Frontal cortex (tissue), 4 donors: ENCODE measurements around the gene AHI1. TPM values are rescaled to one million over a fixed set of nuclear protein-coding genes. Genes with fewer than 3 reads are reported as not detected.
"Not testable (repeated sequence)": the region's sequence is repeated elsewhere in the genome, so short reads cannot be mapped to it uniquely, and the experiment has no call there.

Source experiments
- DNase-seq, 2 donors: peaks; one replicate each; pipeline ENCODE4 v3.0.0; 2012; ENCODE audit warnings: low spot score in 2 of 2
- FAIRE-seq: peaks from 2 replicates; lab custom pipeline; 2012; peaks lifted over from hg19 to GRCh38; lab: Jason Lieb, UNC
- total RNA-seq: library from RNA; depleted of rRNA; stranded (reverse); fragments of >200 nt; gene quantifications from one replicate; pipeline ENCODE4 v1.2.3, GENCODE V29; 2014
- donor health status: control.
- donor health status: control.
- donor health status: control.

AHI1 gene
- total RNA-seq, 1 donor from 2014 or later, result 42.8 TPM

- DNase-seq (no peak), FAIRE-seq (no peak)
Observed at GRCh38 chr6:135514706-135515105, 17.2 kb upstream of the AHI1 start.

GRCh38 chr6:135506270-135506997 is 8.9 kb upstream of the AHI1 start:
- peak in 1 of 2 donors; percentile 10 for DNase-seq
- FAIRE-seq, result no peak

- DNase-seq (no peak), FAIRE-seq (no peak)
Observed at GRCh38 chr6:135505648-135506047, 8.1 kb upstream of the AHI1 start.

- DNase-seq (no peak), FAIRE-seq (no peak)
Observed at GRCh38 chr6:135505222-135505621, 7.7 kb upstream of the AHI1 start.

GRCh38 chr6:135504734-135505133 is 7.2 kb upstream of the AHI1 start:
- no peak for FAIRE-seq
- DNase-seq, result no peak

- DNase-seq (no peak), FAIRE-seq (no peak)
Observed at GRCh38 chr6:135503703-135504475, 6.3 kb upstream of the AHI1 start.

GRCh38 chr6:135499441-135500340 is 2.2 kb upstream of the AHI1 start:
- FAIRE-seq (no peak), DNase-seq (no peak)

GRCh38 chr6:135498185-135498841 is 773 bp upstream of the AHI1 start:
- FAIRE-seq, result no peak

GRCh38 chr6:135496800-135497411 is 634 bp downstream of the AHI1 start:
- FAIRE-seq (no peak), DNase-seq (no peak)

More at GRCh38 chr6:135498185-135498841, 773 bp upstream of the AHI1 start:
- DNase-seq, result peak; percentile 17 to 28

GRCh38 chr6:135493218-135493961 is 4.2 kb downstream of the AHI1 start:
- no peak for FAIRE-seq
- DNase-seq, result no peak

GRCh38 chr6:135490381-135490780 is 7.2 kb downstream of the AHI1 start:
- DNase-seq (no peak), FAIRE-seq (no peak)

- DNase-seq (no peak), FAIRE-seq (no peak)
Observed at GRCh38 chr6:135488023-135488422, 9.5 kb downstream of the AHI1 start.

- not testable (repeated sequence) for DNase-seq, FAIRE-seq
Observed at GRCh38 chr6:135483903-135484302, 13.6 kb downstream of the AHI1 start.

- no peak for DNase-seq
- FAIRE-seq, result no peak
Observed at GRCh38 chr6:135481783-135482369, 15.7 kb downstream of the AHI1 start.

- FAIRE-seq (no peak), DNase-seq (no peak)
Observed at GRCh38 chr6:135479601-135480000, 17.9 kb downstream of the AHI1 start.

- no peak for DNase-seq
Observed at GRCh38 chr6:135478626-135479025, 18.9 kb downstream of the AHI1 start.

GRCh38 chr6:135475292-135475886 is 22.2 kb downstream of the AHI1 start:
- FAIRE-seq (no peak), DNase-seq (no peak)

More at GRCh38 chr6:135478626-135479025, 18.9 kb downstream of the AHI1 start:
- FAIRE-seq, result no peak

- DNase-seq (no peak), FAIRE-seq (no peak)
Observed at GRCh38 chr6:135474362-135474761, 23.2 kb downstream of the AHI1 start.
